ENCODE data around the gene ABCG5. TPM values are rescaled to one million over a fixed set of nuclear protein-coding genes. Genes with fewer than 3 reads are reported as not detected.

Gene ABCG5
- total RNA-seq, 1 donor from 2014 or later: not detected

Other genes starting within 250 kb of the ABCG5 start
- gene THADA, start 242.8 kb downstream of the ABCG5 start, total RNA-seq: 22.7 and 30.8 TPM in 2 replicates
- gene PLEKHH2, start 201.6 kb downstream of the ABCG5 start, total RNA-seq: 0.07 and 0.20 TPM in 2 replicates
- gene C1GALT1C1L, start 162.4 kb downstream of the ABCG5 start, total RNA-seq: 0.18 and 0.20 TPM in 2 replicates
- gene DYNC2LI1, start 64.8 kb downstream of the ABCG5 start, total RNA-seq: 9.1 and 11.2 TPM in 2 replicates
- gene ABCG8, start 132 bp upstream of the ABCG5 start, total RNA-seq: not detected in 2 replicates
- gene LRPPRC, start 157.2 kb upstream of the ABCG5 start, total RNA-seq: 60.4 and 68.8 TPM in 2 replicates

Data from pulmonary artery endothelial cell (primary cell).